Measurements from ENCODE around the gene CDH1. TPM values are rescaled to one million over a fixed set of nuclear protein-coding genes. Genes with fewer than 3 reads are reported as not detected.
"Not testable (repeated sequence)": the region's sequence is repeated elsewhere in the genome, so short reads cannot be mapped to it uniquely, and the experiment has no call there.

CDH1 gene
- total and polyA plus RNA-seq, 7 experiments from 2014 or later = 0.34 to 1.3 (median 1.2) TPM; not detected in 4

DNA sequence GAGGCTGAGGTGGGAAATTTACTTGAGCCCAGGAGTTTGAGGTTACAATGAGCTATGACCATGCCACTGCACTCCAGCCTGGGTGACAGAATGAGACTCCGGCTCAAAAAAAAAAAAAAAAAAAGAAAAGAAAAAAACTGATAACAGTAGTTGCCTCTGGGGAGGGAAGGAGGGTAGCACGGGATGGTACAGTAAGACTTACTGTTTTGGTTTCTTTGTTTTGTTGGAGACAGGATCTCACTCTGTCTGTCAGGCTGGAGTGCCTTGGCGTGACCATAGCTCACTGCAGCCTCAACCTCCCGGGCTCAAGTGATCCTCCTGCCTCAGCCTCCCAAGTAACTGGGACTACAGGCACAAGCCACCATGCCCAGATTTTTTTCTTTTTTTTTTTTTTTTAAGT, 20.6 kb upstream of the CDH1 start:
- H3K4me3 Mint-ChIP-seq; H3K27ac Mint-ChIP-seq; POLR2A ChIA-PET; CTCF ChIA-PET; H3K4me3 ChIP-seq (ENCODE audit: low read length); H3K36me3 ChIP-seq (ENCODE audit: control insufficient read depth in 2 of 3, insufficient read depth in 3 of 3, low read length in 3 of 3); ATAC-seq; H3K4me1 ChIP-seq (ENCODE audit: control insufficient read depth in 2 of 2, insufficient read depth in 2 of 2, low read length in 2 of 2); H3K9me3 Mint-ChIP-seq; H3K36me3 Mint-ChIP-seq; intact Hi-C loops (cut with micrococcal nuclease); H3K27ac ChIP-seq (ENCODE audit: low read depth, low read length); H3K9me3 ChIP-seq (ENCODE audit: control insufficient read depth in 2 of 3, low read length in 3 of 3); DNase-seq; H3K4me1 Mint-ChIP-seq; H3K27me3 ChIP-seq (ENCODE audit: control insufficient read depth in 2 of 2, insufficient read depth in 2 of 2, low read length in 2 of 2): not testable (repeated sequence)
- peaks cover 1 to 10% (median 4%) of the 10 kb centered on the region in 5 donors for H3K27me3 Mint-ChIP-seq

DNA sequence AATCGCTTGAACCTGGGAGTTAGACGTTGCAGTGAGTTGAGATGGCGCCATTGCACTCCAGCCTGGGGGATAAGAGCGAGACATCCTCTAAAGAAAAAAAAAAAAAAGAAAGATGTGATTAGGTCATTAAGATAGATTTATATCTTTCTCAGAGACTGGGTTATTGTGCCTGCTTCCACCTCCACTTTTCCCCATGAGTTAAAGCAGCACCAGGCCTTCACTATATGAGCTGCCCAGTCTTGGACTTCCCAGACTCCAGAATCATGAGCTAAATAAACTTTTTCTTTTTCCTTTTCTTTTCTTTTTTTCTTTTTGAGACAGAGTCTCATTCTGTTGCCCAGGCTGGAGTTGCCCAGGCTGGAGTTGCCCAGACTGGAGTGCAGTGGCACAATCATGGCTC, 19.4 kb upstream of the CDH1 start:
- H3K4me1 ChIP-seq (ENCODE audit: control insufficient read depth in 2 of 2, insufficient read depth in 2 of 2, low read length in 2 of 2) = no peaks in the 10 kb centered on the region
- CTCF ChIA-PET = no interaction called here
- Mint-ChIP-seq H3K36me3 (peaks cover 0 to 2% (median 0%) of the 10 kb centered on the region in 5 donors), H3K27me3 (peaks cover 0 to 10% (median 4%) of the 10 kb centered on the region in 5 donors), H3K9me3 (peaks cover 0 to 10% (median 0%) of the 10 kb centered on the region in 11 donors), H3K27ac (no peak overlapping the region), H3K4me3 (no peak overlapping the region), H3K4me1 (peaks cover 0 to 6% (median 0%) of the 10 kb centered on the region in 7 donors)
- no peak overlapping the region for H3K27ac ChIP-seq (ENCODE audit: low read depth, low read length)
- POLR2A ChIA-PET = interaction anchor here (0.6 kb wide), 1 partner anchor 9 kb away, joined by 3 read pairs; no protein-coding TSS in a partner anchor
- DNase-seq = no peak
- intact Hi-C loops (cut with micrococcal nuclease) = no loop called here
- no peaks in the 10 kb centered on the region for H3K36me3 ChIP-seq (ENCODE audit: control insufficient read depth in 2 of 3, insufficient read depth in 3 of 3, low read length in 3 of 3)
- no peaks in the 10 kb centered on the region for H3K27me3 ChIP-seq (ENCODE audit: control insufficient read depth in 2 of 2, insufficient read depth in 2 of 2, low read length in 2 of 2)
- no peak for ATAC-seq
- no peak overlapping the region for H3K4me3 ChIP-seq (ENCODE audit: low read length)
- H3K9me3 ChIP-seq (ENCODE audit: control insufficient read depth in 2 of 3, low read length in 3 of 3) = no peaks in the 10 kb centered on the region

DNA sequence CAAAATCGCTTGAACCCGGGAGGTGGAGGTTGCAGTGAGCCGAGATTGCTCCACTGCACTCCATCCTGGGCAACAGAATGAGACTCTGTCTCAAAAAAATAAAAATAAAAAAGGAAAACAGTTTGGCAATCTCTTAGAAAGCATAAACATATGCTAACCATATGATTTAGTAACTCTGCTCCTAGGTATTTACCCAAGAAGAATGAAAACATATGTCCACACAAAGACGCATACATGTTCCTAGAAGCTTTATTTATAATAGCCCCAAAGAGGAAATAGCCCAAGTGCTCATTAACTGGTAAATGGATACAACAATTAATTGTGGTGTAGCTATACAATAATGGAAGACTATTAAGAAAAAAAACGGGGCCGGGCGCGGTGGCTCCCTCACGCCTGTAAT, 18.5 kb upstream of the CDH1 start:
- peaks cover 0 to 6% (median 0%) of the 10 kb centered on the region in 7 donors for H3K4me1 Mint-ChIP-seq
- no peaks in the 10 kb centered on the region for H3K9me3 ChIP-seq (ENCODE audit: control insufficient read depth in 2 of 3, low read length in 3 of 3)
- no peaks in the 10 kb centered on the region for H3K36me3 ChIP-seq (ENCODE audit: control insufficient read depth in 2 of 3, insufficient read depth in 3 of 3, low read length in 3 of 3)
- H3K4me3 ChIP-seq (ENCODE audit: low read length) = no peak overlapping the region
- H3K36me3 Mint-ChIP-seq = peaks cover 0 to 2% (median 0%) of the 10 kb centered on the region in 5 donors
- no peaks in the 10 kb centered on the region for H3K4me1 ChIP-seq (ENCODE audit: control insufficient read depth in 2 of 2, insufficient read depth in 2 of 2, low read length in 2 of 2)
- H3K9me3 Mint-ChIP-seq = peaks cover 0 to 10% (median 0%) of the 10 kb centered on the region in 11 donors
- intact Hi-C loops (cut with micrococcal nuclease) = no loop called here
- DNase-seq (no peak), ATAC-seq (no peak)
- CTCF ChIA-PET = no interaction called here
- no peak overlapping the region for H3K27ac ChIP-seq (ENCODE audit: low read depth, low read length)
- no peak overlapping the region for H3K27ac Mint-ChIP-seq
- H3K4me3 Mint-ChIP-seq = no peak overlapping the region
- H3K27me3 Mint-ChIP-seq = peaks cover 0 to 6% (median 1%) of the 10 kb centered on the region in 5 donors
- H3K27me3 ChIP-seq (ENCODE audit: control insufficient read depth in 2 of 2, insufficient read depth in 2 of 2, low read length in 2 of 2) = no peaks in the 10 kb centered on the region
- POLR2A ChIA-PET = no interaction called here

DNA sequence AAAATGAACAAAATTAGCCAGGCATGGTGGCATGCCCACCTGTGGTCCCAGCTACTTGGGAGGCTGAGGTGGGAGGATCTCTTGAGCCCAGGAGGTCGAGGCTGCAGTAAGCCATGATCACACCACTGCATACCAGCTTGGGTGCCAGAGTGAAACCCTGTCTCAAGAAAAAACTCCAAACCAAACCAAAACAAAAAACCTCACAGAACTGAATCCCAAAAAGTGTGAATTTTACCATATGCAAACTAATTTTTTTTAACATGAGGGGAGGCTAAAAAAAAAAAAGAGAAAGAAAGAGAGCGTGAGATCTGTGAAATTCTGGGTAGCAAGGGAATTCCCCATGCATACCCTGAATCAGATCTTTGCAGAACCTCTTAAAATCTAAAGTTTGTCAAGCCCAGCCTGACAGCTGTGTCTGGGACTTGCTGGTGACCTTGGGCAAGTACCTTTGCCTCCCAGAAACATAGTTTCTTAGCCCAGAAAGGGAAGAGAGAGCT, 17.1 kb upstream of the CDH1 start:
- POLR2A ChIA-PET = interaction anchor here (0.6 kb wide), 1 partner anchor 1118 kb away, joined by 4 read pairs; no protein-coding TSS in a partner anchor
- CTCF ChIA-PET = no interaction called here
- H3K27ac Mint-ChIP-seq = no peak overlapping the region
- Histone ChIP-seq H3K4me3 (ENCODE audit: low read length) (no peak overlapping the region), H3K9me3 (ENCODE audit: control insufficient read depth in 2 of 3, low read length in 3 of 3) (no peaks in the 10 kb centered on the region), H3K27ac (ENCODE audit: low read depth, low read length) (no peak overlapping the region), H3K4me1 (ENCODE audit: control insufficient read depth in 2 of 2, insufficient read depth in 2 of 2, low read length in 2 of 2) (no peaks in the 10 kb centered on the region), H3K27me3 (ENCODE audit: control insufficient read depth in 2 of 2, insufficient read depth in 2 of 2, low read length in 2 of 2) (no peaks in the 10 kb centered on the region), H3K36me3 (ENCODE audit: control insufficient read depth in 2 of 3, insufficient read depth in 3 of 3, low read length in 3 of 3) (no peaks in the 10 kb centered on the region)
- ATAC-seq (no peak), DNase-seq (no peak)
- no peak overlapping the region for H3K4me3 Mint-ChIP-seq
- no peaks in the 10 kb centered on the region for H3K27me3 Mint-ChIP-seq
- peaks cover 0 to 2% (median 0%) of the 10 kb centered on the region in 5 donors for H3K36me3 Mint-ChIP-seq
- peaks cover 0 to 10% (median 0%) of the 10 kb centered on the region in 11 donors for H3K9me3 Mint-ChIP-seq
- H3K4me1 Mint-ChIP-seq = peaks cover 0 to 6% (median 0%) of the 10 kb centered on the region in 7 donors
- intact Hi-C loops (cut with micrococcal nuclease) = no loop called here

DNA sequence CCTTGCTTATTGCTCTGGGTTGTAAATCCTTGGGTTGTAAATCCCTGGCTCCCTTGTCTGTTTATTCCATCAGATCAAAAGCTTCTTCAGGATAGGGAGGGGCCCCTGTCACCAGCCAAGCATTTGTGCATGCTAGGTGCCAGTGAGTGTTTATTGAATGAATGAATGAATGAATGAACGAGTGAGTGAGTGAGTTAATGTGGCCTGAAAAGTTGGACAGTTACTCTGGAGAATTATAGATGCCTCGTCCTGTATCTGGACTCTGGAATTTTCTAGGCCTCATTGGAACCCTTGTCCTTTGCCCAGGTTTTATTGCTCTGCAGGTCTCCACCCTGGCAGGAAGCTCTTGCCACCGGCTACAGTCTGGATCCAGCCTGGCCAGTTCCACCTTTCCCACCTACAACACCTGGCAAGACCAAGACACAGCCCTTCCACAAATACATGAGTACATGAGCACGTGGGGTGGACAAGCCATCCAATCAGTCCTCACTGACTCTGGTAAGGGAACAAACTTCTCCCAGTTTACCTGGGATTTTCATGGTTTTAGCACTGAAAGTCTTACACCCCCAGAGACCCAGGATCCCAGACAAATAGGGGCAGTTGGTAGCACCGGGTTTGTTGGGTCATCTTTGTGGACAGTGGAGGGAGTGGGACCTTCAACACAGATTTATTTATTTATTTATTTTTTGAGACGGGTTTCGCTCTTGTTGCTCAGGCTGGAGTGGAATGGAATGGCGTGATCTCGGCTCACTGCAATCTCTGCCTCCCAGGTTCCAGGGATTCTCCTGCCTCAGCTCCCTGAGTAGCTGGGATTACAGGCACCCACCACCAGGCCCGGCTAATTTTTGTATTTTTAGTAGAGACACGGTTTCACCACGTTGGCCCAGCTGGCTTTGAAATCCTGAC, 14.7 kb upstream of the CDH1 start:
- no peak for DNase-seq
- Mint-ChIP-seq H3K27me3 (no peaks in the 10 kb centered on the region), H3K27ac (no peak overlapping the region), H3K4me3 (no peak overlapping the region), H3K36me3 (peaks cover 0 to 2% (median 0%) of the 10 kb centered on the region in 5 donors), H3K4me1 (peaks cover 0 to 6% (median 0%) of the 10 kb centered on the region in 7 donors), H3K9me3 (peaks cover 0 to 6% (median 0%) of the 10 kb centered on the region in 11 donors)
- intact Hi-C loops (cut with micrococcal nuclease) = no loop called here
- no peaks in the 10 kb centered on the region for H3K27me3 ChIP-seq (ENCODE audit: control insufficient read depth in 2 of 2, insufficient read depth in 2 of 2, low read length in 2 of 2)
- no peaks in the 10 kb centered on the region for H3K4me1 ChIP-seq (ENCODE audit: control insufficient read depth in 2 of 2, insufficient read depth in 2 of 2, low read length in 2 of 2)
- no peaks in the 10 kb centered on the region for H3K36me3 ChIP-seq (ENCODE audit: control insufficient read depth in 2 of 3, insufficient read depth in 3 of 3, low read length in 3 of 3)
- no peak for ATAC-seq
- no peak overlapping the region for H3K27ac ChIP-seq (ENCODE audit: low read depth, low read length)
- no peak overlapping the region for H3K4me3 ChIP-seq (ENCODE audit: low read length)
- POLR2A ChIA-PET = interaction anchor here (0.7 kb wide), 1 partner anchor 152 kb away, joined by 3 read pairs; no protein-coding TSS in a partner anchor
- no peaks in the 10 kb centered on the region for H3K9me3 ChIP-seq (ENCODE audit: control insufficient read depth in 2 of 3, low read length in 3 of 3)
- CTCF ChIA-PET = interaction anchor here (0.5 to 1.4 kb wide), 2 partner anchors 20 to 299 kb away, joined by 3 read pairs; no protein-coding TSS in a partner anchor

DNA sequence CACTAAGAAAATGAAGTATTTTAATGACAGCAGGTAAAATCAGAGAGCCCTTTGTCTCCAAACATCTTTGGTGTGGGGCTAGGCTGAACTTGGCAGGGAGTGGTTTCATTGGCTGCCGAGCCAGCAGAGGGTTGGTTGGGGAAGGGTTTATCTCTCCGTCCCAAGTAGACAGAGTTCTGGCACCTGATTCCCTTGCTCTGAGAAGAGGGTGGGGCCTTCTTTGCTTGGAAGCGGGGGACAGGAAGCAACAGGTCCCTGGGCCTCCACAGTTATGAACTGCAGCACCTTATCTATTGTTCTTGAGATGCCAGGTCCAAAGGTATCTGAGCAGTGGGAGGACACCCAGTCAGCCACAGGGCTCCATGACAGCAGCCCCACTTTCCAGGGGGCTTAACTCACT, 12.3 kb upstream of the CDH1 start:
- no peaks in the 10 kb centered on the region for H3K9me3 ChIP-seq (ENCODE audit: control insufficient read depth in 2 of 3, low read length in 3 of 3)
- no peaks in the 10 kb centered on the region for H3K36me3 ChIP-seq (ENCODE audit: control insufficient read depth in 2 of 3, insufficient read depth in 3 of 3, low read length in 3 of 3)
- CTCF ChIA-PET = no interaction called here
- Mint-ChIP-seq H3K4me3 (no peak overlapping the region), H3K27ac (no peak overlapping the region), H3K4me1 (peaks cover 0 to 4% (median 0%) of the 10 kb centered on the region in 7 donors), H3K9me3 (peaks cover 0 to 1% (median 0%) of the 10 kb centered on the region in 11 donors), H3K36me3 (no peaks in the 10 kb centered on the region), H3K27me3 (peaks cover 0 to 10% (median 0%) of the 10 kb centered on the region in 5 donors)
- no peaks in the 10 kb centered on the region for H3K27me3 ChIP-seq (ENCODE audit: control insufficient read depth in 2 of 2, insufficient read depth in 2 of 2, low read length in 2 of 2)
- no peaks in the 10 kb centered on the region for H3K4me1 ChIP-seq (ENCODE audit: control insufficient read depth in 2 of 2, insufficient read depth in 2 of 2, low read length in 2 of 2)
- DNase-seq = no peak
- intact Hi-C loops (cut with micrococcal nuclease) = no loop called here
- H3K4me3 ChIP-seq (ENCODE audit: low read length) = no peak overlapping the region
- H3K27ac ChIP-seq (ENCODE audit: low read depth, low read length) = no peak overlapping the region
- POLR2A ChIA-PET = no interaction called here
- ATAC-seq = no peak
